Prostate gland (tissue), 2 donors: ENCODE measurements around the gene RND3.

ENCODE experiments used
- POLR2A ChIP-seq: fragments of 450-650 bp; IDR thresholded peaks from one replicate; pipeline ENCODE4 v1.6.1; 2016; ENCODE audit warnings: antibody characterized with exemption, mild to moderate bottlenecking
- POLR2AphosphoS5 ChIP-seq: sonication (generic); formaldehyde crosslinking; IDR thresholded peaks from one replicate; pipeline ENCODE4 v1.6.1; 2017; ENCODE audit warnings: antibody characterized with exemption
- TF ChIP-seq, protein P1 (sequence below), 4 experiments: fragments of 200-600 bp in 2 of 4; fragments of 450-650 bp in 2 of 4; sonication (generic) in 2 of 4; IDR thresholded peaks; 1 replicate in 3 of 4; 2 replicates in 1 of 4; pipeline ENCODE4 v1.5.1; 2016 to 2019; ENCODE audit warnings: antibody characterized with exemption in 4 of 4, mild to moderate bottlenecking in 2 of 4, moderate library complexity in 2 of 4

DNA sequence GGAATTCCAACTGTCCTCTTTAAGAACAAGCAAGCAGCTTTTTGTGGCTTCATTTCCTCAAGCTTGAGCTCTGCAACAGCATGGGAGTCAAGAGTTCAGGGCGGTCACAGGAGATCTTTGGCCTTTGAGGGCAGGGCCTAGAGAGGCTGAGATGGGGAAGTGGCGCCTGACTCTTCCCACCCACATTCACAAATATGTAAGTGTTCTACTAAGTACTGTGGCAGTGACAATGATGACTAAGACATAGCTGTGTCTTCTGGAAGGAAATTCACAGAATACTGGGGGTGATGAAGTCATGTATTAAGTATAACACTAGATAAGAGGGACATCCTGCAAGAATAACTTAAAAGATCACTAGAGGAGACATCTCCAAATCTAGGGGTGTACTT, 15.0 kb downstream of the RND3 start:
- TF ChIP-seq POLR2AphosphoS5 (no peak), POLR2A (no peak)
- TF ChIP-seq, protein P1, sequence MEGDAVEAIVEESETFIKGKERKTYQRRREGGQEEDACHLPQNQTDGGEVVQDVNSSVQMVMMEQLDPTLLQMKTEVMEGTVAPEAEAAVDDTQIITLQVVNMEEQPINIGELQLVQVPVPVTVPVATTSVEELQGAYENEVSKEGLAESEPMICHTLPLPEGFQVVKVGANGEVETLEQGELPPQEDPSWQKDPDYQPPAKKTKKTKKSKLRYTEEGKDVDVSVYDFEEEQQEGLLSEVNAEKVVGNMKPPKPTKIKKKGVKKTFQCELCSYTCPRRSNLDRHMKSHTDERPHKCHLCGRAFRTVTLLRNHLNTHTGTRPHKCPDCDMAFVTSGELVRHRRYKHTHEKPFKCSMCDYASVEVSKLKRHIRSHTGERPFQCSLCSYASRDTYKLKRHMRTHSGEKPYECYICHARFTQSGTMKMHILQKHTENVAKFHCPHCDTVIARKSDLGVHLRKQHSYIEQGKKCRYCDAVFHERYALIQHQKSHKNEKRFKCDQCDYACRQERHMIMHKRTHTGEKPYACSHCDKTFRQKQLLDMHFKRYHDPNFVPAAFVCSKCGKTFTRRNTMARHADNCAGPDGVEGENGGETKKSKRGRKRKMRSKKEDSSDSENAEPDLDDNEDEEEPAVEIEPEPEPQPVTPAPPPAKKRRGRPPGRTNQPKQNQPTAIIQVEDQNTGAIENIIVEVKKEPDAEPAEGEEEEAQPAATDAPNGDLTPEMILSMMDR (IDR thresholded peaks at IDR 0.05), result no peak
